ENCODE measurements around the gene TENM4. TPM values are rescaled to one million over a fixed set of nuclear protein-coding genes. Genes with fewer than 3 reads are reported as not detected.

TENM4 gene
- total RNA-seq, 4 donors from 2014 or later = 5.5 to 12.3 (median 8.9) TPM

GRCh38 chr11:79312617-79313529 lies 128.0 kb downstream of the TENM4 start:
- H3K9me3 ChIP-seq = no peaks in the 10 kb centered on the region
- H3K4me1 ChIP-seq = no peaks in the 10 kb centered on the region
- H3K36me3 ChIP-seq = no peaks in the 10 kb centered on the region
- H3K27ac ChIP-seq = no peak overlapping the region
- peak; percentile 53 for ATAC-seq
- H3K4me3 ChIP-seq = no peak overlapping the region
- TF ChIP-seq POLR2AphosphoS5 (IDR thresholded peaks at IDR 0.05) = no peak
- TF ChIP-seq POLR2A (IDR thresholded peaks at IDR 0.05) = no peak
- no peak for TF ChIP-seq EP300 (IDR thresholded peaks at IDR 0.05)
- no peak for TF ChIP-seq CTCF (IDR thresholded peaks at IDR 0.05)
- peaks cover 9% of the 10 kb centered on the region for H3K27me3 ChIP-seq
- WGBS, 2 donors (ENCODE audit: low coverage in 1 of 2) = 40 to 72% methylated on average over 2 to 3 of the region's 6 CpGs

GRCh38 chr11:79311461-79311860 lies 129.4 kb downstream of the TENM4 start:
- Histone ChIP-seq H3K4me1 (no peaks in the 10 kb centered on the region), H3K27me3 (peaks cover 9% of the 10 kb centered on the region), H3K9me3 (no peaks in the 10 kb centered on the region), H3K36me3 (no peaks in the 10 kb centered on the region), H3K27ac (no peak overlapping the region), H3K4me3 (no peak overlapping the region)
- TF ChIP-seq POLR2AphosphoS5 (IDR thresholded peaks at IDR 0.05) (no peak), CTCF (IDR thresholded peaks at IDR 0.05) (no peak), EP300 (IDR thresholded peaks at IDR 0.05) (no peak), POLR2A (IDR thresholded peaks at IDR 0.05) (no peak)
- ATAC-seq = no peak
- 86 to 100% methylated on average over 1 to 2 of the region's 3 CpGs for WGBS, 2 donors (ENCODE audit: low coverage in 1 of 2)

GRCh38 chr11:79309407-79309806 lies 131.4 kb downstream of the TENM4 start:
- H3K4me1 ChIP-seq = no peaks in the 10 kb centered on the region
- TF ChIP-seq POLR2AphosphoS5 (IDR thresholded peaks at IDR 0.05) (no peak), CTCF (IDR thresholded peaks at IDR 0.05) (no peak), EP300 (IDR thresholded peaks at IDR 0.05) (no peak)
- no peak overlapping the region for H3K27ac ChIP-seq
- H3K4me3 ChIP-seq = no peak overlapping the region
- WGBS, 2 donors (ENCODE audit: low coverage in 1 of 2) = 13 to 80% methylated on average over 2 to 4 of the region's 5 CpGs
- peaks cover 9% of the 10 kb centered on the region for H3K27me3 ChIP-seq
- ATAC-seq = no peak
- H3K9me3 ChIP-seq = no peaks in the 10 kb centered on the region
- no peaks in the 10 kb centered on the region for H3K36me3 ChIP-seq

GRCh38 chr11:79308429-79308828 lies 132.4 kb downstream of the TENM4 start:
- 83% methylated on average over 2 of the region's 4 CpGs; no CpG with 5 or more reads in 1 of the 2 donors for WGBS, 2 donors (ENCODE audit: low coverage in 1 of 2)
- TF ChIP-seq POLR2AphosphoS5 (IDR thresholded peaks at IDR 0.05) = no peak
- no peak for TF ChIP-seq CTCF (IDR thresholded peaks at IDR 0.05)
- no peak for TF ChIP-seq EP300 (IDR thresholded peaks at IDR 0.05)
- H3K9me3 ChIP-seq = no peaks in the 10 kb centered on the region
- peaks cover 9% of the 10 kb centered on the region for H3K27me3 ChIP-seq
- H3K36me3 ChIP-seq = no peaks in the 10 kb centered on the region
- no peaks in the 10 kb centered on the region for H3K4me1 ChIP-seq
- no peak for ATAC-seq
- H3K27ac ChIP-seq = no peak overlapping the region
- no peak overlapping the region for H3K4me3 ChIP-seq
